Endometrium (tissue), 2 donors: ENCODE results near the gene CRYL1.

ENCODE experiments used
- FAIRE-seq: peaks from 2 replicates; lab custom pipeline; 2012; peaks lifted over from hg19 to GRCh38; lab: Jason Lieb, UNC
- donor health status: control.
- donor health status: control.

CRYL1 gene

DNA sequence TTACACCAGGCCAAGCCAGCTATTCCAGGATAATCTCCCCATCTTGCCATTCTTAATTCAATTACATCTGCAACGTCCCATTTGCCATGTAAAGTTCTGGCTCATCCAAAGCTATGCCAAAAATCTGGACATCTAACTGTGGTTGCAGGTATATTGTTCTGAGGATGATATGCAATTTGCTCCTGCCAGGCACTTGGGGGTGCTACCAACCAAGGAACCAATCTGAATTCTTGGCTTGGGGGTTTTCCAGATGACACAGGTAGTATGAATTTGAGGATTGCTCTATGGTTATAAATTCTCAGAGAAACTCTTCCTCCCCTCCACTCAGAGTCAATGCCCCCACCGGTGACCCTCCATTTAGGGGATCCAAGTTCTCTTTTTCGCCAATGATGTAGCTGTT lies 33.0 kb downstream of the CRYL1 start:
- no peak for FAIRE-seq

DNA sequence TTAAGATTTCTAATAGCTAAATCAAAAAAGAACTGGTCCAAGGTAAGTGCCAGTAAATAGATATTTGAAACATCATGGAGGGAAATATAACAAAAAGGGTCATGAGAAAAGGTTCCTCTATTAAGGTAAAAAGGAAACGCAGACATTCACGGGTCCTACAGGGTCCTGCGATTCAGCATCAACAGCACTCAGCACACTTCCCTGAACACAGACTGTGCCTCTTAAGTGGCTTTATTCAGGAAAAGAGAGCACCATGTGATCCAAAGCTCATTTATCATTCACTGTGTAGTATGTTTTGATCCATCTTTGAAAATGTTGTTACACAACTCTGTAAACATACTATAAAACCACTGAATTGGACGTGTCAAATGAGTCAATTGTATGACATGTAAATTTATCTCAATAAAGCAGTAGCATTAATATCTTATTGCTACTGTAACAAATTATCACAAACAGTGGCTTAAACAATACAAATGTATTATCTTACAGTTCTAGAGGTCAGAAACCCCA lies 33.7 kb downstream of the CRYL1 start:
- FAIRE-seq: no peak

DNA sequence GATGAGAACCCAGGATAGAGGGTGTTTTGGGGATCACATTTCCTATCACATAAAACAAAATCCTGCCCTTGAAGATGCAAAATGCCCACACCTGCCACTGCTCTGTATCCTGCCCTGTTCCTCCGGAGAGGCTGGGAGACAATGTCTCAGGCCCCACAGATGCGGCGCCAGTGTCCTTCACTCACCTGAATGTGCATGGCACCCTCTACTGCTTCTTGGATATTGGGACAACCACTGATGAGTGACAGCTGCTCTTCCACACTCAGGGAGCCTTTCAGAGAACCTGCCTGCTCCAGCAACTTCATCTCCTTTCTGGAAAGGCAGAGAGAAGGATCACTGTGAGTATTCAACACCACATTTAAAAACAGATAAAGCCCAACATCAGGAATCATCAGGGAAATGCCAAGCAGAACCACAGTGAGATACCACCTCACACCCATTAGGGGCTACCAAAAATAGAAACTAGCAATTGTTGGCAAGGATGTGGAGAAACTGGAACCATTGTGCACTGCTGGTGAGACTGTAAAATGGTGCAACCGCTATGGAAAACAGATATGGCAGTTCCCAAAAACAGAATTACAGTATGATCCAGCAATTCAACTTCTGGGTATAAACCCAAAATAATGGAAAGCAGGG lies 36.4 kb downstream of the CRYL1 start:
- no peak for FAIRE-seq

GRCh38 chr13:20487927-20488326 lies 37.7 kb downstream of the CRYL1 start:
- no peak for FAIRE-seq

- no peak for FAIRE-seq
These were observed 42.9 kb downstream of the CRYL1 start for GRCh38 chr13:20482787-20483186.

- FAIRE-seq: no peak
These were observed 43.3 kb downstream of the CRYL1 start for GRCh38 chr13:20482275-20482761.

GRCh38 chr13:20477394-20477793 lies 48.3 kb downstream of the CRYL1 start:
- no peak for FAIRE-seq

- no peak for FAIRE-seq
These were observed 49.5 kb downstream of the CRYL1 start for GRCh38 chr13:20475927-20476691.

GRCh38 chr13:20474515-20474914 lies 51.1 kb downstream of the CRYL1 start:
- FAIRE-seq: no peak

DNA sequence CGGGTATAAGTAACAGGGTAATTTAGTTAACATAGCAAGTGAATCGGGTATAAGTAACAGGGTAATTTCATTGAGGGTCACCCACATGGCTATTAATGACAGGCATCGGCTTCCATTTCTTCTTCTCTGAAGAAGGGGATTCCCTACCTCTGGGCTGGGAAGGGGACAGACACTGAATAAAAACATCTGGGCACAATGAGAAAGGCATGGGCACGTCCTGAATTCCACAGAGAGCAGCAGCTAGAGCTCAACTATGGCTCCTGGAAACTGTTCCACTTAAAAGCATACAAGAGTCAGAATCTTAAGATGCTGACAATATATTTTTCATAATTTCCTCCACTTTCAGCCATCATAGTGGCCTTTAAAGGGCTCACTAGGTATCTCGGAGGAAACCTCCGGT lies 51.8 kb downstream of the CRYL1 start:
- FAIRE-seq: no peak

- no peak for FAIRE-seq
These were observed 52.5 kb downstream of the CRYL1 start for GRCh38 chr13:20473139-20473538.

GRCh38 chr13:20472531-20472930 lies 53.1 kb downstream of the CRYL1 start:
- FAIRE-seq: no peak

- FAIRE-seq: no peak
These were observed 55.5 kb downstream of the CRYL1 start for GRCh38 chr13:20470136-20470535.

DNA sequence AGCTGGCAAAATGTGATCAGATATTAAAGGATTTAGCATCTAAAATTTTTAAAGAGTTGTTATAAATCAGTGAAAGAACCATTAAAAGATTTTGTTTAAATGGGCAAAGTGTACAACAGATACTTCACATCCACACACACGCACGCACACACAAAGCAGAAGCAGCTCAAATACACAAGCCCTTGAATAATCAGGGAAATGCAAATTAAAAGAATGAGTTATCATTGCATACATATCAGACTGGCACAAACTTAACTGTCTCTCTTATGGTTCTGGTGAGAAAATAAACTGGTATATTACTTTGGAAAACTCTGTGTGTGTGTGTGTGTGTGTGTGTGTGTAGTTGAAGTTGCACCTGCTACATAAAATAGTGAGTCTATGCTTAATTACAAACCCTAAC lies 59.3 kb downstream of the CRYL1 start:
- FAIRE-seq: no peak

GRCh38 chr13:20465218-20465879 lies 60.3 kb downstream of the CRYL1 start:
- no peak for FAIRE-seq

DNA sequence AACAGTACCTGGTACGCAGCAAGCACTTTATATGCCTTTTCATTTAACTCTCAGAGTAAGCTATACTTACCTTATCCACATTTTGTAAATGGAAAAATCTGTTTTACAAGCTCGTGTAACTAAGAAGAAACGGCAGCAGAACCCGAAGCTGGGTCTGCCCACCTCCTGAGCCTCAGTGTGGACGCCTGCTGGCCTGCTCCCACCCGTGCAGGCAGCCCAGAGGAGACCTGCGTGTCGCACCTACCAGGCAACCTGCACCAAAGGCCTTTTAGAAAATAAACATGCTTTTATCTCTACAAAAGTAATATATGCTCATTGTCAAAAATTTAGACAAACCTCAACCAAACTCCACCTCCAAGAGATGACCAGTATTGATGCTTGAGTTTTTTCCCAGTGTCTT lies 62.7 kb downstream of the CRYL1 start:
- no peak for FAIRE-seq

GRCh38 chr13:20462533-20462915 lies 63.1 kb downstream of the CRYL1 start:
- no peak for FAIRE-seq

- FAIRE-seq: no peak
These were observed 63.7 kb downstream of the CRYL1 start for GRCh38 chr13:20461860-20462532.

- no peak for FAIRE-seq
These were observed 64.2 kb downstream of the CRYL1 start for GRCh38 chr13:20461481-20461859.

DNA sequence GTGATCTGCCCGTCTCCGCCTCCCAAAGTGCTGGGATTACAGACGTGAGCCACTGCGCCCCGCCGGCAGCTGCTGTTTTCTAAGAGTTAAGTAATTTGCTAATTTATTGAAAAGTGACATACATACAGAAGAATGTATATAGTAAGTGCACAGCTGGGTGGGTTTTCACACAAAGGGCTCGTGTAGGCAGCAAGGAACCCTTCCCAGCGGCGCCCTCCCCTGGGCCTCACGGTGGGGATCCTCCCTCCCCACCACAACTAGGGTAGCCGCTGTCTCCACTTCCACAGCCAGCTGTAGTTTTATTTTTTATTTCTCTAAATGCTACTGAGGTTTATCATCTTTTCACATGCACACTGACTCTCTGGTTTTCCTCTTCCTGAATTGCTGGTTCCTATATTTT lies 64.9 kb downstream of the CRYL1 start:
- no peak for FAIRE-seq

GRCh38 chr13:20457670-20458069 lies 68.0 kb downstream of the CRYL1 start:
- no peak for FAIRE-seq

DNA sequence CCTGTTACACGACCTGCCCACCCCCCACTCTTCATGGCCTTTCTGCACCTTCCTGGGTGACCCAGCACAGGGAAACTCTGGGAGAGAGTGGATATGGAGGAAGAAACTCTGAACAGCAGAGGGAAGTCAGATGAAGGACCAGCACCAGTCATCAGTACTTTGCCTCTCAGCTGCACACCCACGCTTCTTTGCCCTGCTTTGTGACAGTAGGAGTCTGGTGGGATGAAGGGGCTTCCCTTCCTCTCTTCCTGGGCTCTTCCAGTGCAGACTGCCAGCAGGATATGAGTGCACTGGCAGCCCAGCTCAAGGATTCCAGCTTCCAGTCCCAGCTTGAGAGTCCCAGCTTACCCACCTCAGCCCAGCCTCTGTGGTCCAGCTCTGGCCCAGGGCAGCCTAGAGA lies 68.9 kb downstream of the CRYL1 start:
- no peak for FAIRE-seq

- peak; percentile 78 for FAIRE-seq
These were observed 74.3 kb downstream of the CRYL1 start for GRCh38 chr13:20451397-20451796.
